ENCODE results near the gene GNPTAB. TPM values are rescaled to one million over a fixed set of nuclear protein-coding genes. Genes with fewer than 3 reads are reported as not detected.

The GNPTAB gene
- total and polyA plus RNA-seq, 2 of the 4 experiments (the other 2 are of a cell fraction) = 16.0 to 24.2 TPM

GRCh38 chr12:101813117-101813516, 17.6 kb downstream of the GNPTAB start:
- Histone ChIP-seq H3K14ac (replicated peaks; ENCODE audit: low read depth, low read length) (no peak overlapping the region), H3K18ac (ENCODE audit: low read depth, low read length) (no peak overlapping the region), H3K79me1 (ENCODE audit: low read depth in 1 of 2, low read length in 2 of 2) (peaks cover 29 to 32% of the 10 kb centered on the region in 2 experiments), H3K4me2 (ENCODE audit: low read depth, low read length) (no peak overlapping the region), H4K5ac (ENCODE audit: low read depth, low read length) (no peak overlapping the region), H3K9ac (ENCODE audit: low read depth, low read length) (no peak overlapping the region), H3K4me3 (ENCODE audit: insufficient read depth, low read depth, low read length) (no peak overlapping the region), H3K4me1 (ENCODE audit: control insufficient read depth, insufficient read depth, low read length) (peaks cover 4% of the 10 kb centered on the region), H3K23ac (ENCODE audit: low read depth, low read length) (no peak overlapping the region), H3K56ac (ENCODE audit: extremely low read depth, insufficient read depth, low read length) (no peak overlapping the region), H3K9me1 (ENCODE audit: insufficient read depth, low read length) (peaks cover 7% of the 10 kb centered on the region; the same call in 1 of the 2 replicates), H3K27me3 (ENCODE audit: control insufficient read depth, insufficient read depth, low read length) (no peaks in the 10 kb centered on the region), H3K4ac (ENCODE audit: low read depth, low read length) (no peak overlapping the region), H2BK15ac (ENCODE audit: low read depth, low read length) (no peak overlapping the region), H2AK9ac (replicated peaks; ENCODE audit: low read depth, low read length, poor library complexity) (no peak overlapping the region), H2BK20ac (ENCODE audit: low read depth, low read length) (no peak overlapping the region), H4K20me1 (ENCODE audit: insufficient read depth, low read length) (no peaks in the 10 kb centered on the region), H2AK5ac (ENCODE audit: low read depth, low read length) (no peak overlapping the region), H2BK120ac (ENCODE audit: low read depth, low read length) (no peak overlapping the region), H4K91ac (ENCODE audit: insufficient read depth, low read depth, low read length) (no peak overlapping the region), H3K36me3 (ENCODE audit: control insufficient read depth, insufficient read depth, low read length) (no peaks in the 10 kb centered on the region), H2AFZ (replicated peaks; ENCODE audit: low read length, poor library complexity) (no peak overlapping the region), H3K9me3 (ENCODE audit: control insufficient read depth, insufficient read depth, low read length) (no peaks in the 10 kb centered on the region), H3K27ac (ENCODE audit: insufficient read depth, low read length) (no peak overlapping the region), H4K8ac (ENCODE audit: low read depth in 2 of 2, low read length in 2 of 2) (no peak overlapping the region), H2BK5ac (ENCODE audit: low read depth, low read length, poor library complexity, severe bottlenecking) (no peak overlapping the region)
- TF ChIP-seq CEBPB (IDR thresholded peaks at IDR 0.05; ENCODE audit: low read depth, low read length) = no peak
- TF ChIP-seq BHLHE40 (IDR thresholded peaks at IDR 0.05; ENCODE audit: low read depth, low read length) = no peak
- no peak for TF ChIP-seq SMC3 (IDR thresholded peaks at IDR 0.05; ENCODE audit: low read depth, low read length)
- TF ChIP-seq CHD1 (IDR thresholded peaks at IDR 0.05; ENCODE audit: low read depth, low read length) = no peak
- TF ChIP-seq USF2 (IDR thresholded peaks at IDR 0.05; ENCODE audit: low read depth, low read length) = no peak
- TF ChIP-seq, protein P1, sequence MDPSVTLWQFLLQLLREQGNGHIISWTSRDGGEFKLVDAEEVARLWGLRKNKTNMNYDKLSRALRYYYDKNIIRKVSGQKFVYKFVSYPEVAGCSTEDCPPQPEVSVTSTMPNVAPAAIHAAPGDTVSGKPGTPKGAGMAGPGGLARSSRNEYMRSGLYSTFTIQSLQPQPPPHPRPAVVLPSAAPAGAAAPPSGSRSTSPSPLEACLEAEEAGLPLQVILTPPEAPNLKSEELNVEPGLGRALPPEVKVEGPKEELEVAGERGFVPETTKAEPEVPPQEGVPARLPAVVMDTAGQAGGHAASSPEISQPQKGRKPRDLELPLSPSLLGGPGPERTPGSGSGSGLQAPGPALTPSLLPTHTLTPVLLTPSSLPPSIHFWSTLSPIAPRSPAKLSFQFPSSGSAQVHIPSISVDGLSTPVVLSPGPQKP (IDR thresholded peaks at IDR 0.05; ENCODE audit: borderline replicate concordance, low read depth, low read length) = no peak
- no peak for TF ChIP-seq POLR2A (IDR thresholded peaks at IDR 0.05; ENCODE audit: low read depth, low read length)
- TF ChIP-seq MXI1 (IDR thresholded peaks at IDR 0.05; ENCODE audit: borderline replicate concordance, low read depth, low read length) = no peak
- TF ChIP-seq RFX5 (IDR thresholded peaks at IDR 0.05; ENCODE audit: low read depth, low read length) = no peak
- no peak for TF ChIP-seq FOS (IDR thresholded peaks at IDR 0.05; ENCODE audit: low read depth, low read length)
- TF ChIP-seq NFE2L2 (IDR thresholded peaks at IDR 0.05; ENCODE audit: low read depth, low read length) = no peak
- TF ChIP-seq RCOR1 (IDR thresholded peaks at IDR 0.05; ENCODE audit: insufficient replicate concordance, low read length) = no peak
- no peak for TF ChIP-seq MAFK (IDR thresholded peaks at IDR 0.05; ENCODE audit: low read depth, low read length)
- no peak for TF ChIP-seq MAZ (IDR thresholded peaks at IDR 0.05; ENCODE audit: borderline replicate concordance, low read depth, low read length)
- TF ChIP-seq RAD21 (IDR thresholded peaks at IDR 0.05; ENCODE audit: low read length) = no peak
- CTCF ChIA-PET = interaction anchor here (1.7 kb wide), 1 partner anchor 18 kb away, joined by 5 read pairs; the partner anchor contains the start of gene GNPTAB
- intact Hi-C loops (cut with micrococcal nuclease) (no loop called here), dilution Hi-C loops (cut with HindIII; ENCODE audit: low sequenced_read_pairs, unreplicated experiment) (no loop called here), in situ Hi-C loops (cut with MboI; ENCODE audit: low sequenced_read_pairs) (no loop called here)
- no peak for DNase-seq
- no TSS peak for BruUV-seq (replicated peaks)
- ATAC-seq (ENCODE audit: low read depth) = no peak
- WGBS, 2 experiments (ENCODE audit: extremely low coverage in 2 of 2, insufficient read length in 1 of 2) = no CpG with 5 or more reads among the region's 2 CpGs
- POLR2A ChIA-PET (ENCODE audit: unreplicated experiment) = no interaction called here
